ENCODE results near the gene DTX1. TPM values are rescaled to one million over a fixed set of nuclear protein-coding genes. Genes with fewer than 3 reads are reported as not detected.
"Not testable (repeated sequence)": the region's sequence is repeated elsewhere in the genome, so short reads cannot be mapped to it uniquely, and the experiment has no call there.

Gene DTX1
- total and polyA plus RNA-seq, 7 donors: 0.49 to 2.4 (median 0.75) TPM

GRCh38 chr12:113113397-113113796 is 56.9 kb downstream of the DTX1 start:
- TF ChIP-seq CTCF (IDR thresholded peaks at IDR 0.05): no peak

GRCh38 chr12:113114447-113115178 is 58.1 kb downstream of the DTX1 start:
- Histone ChIP-seq H3K27ac (no peak overlapping the region), H3K4me1 (no peaks in the 10 kb centered on the region), H3K36me3 (ENCODE audit: insufficient read depth in 1 of 2, low read depth in 1 of 2) (no peaks in the 10 kb centered on the region), H3K9me3 (no peaks in the 10 kb centered on the region), H3K27me3 (ENCODE audit: insufficient read depth in 3 of 3, low read length in 2 of 3) (peaks cover 0 to 6% (median 6%) of the 10 kb centered on the region in 3 donors), H3K4me3 (no peak overlapping the region)
- ATAC-seq (no peak), DNase-seq (no peak)
- 83 to 86% (median 84%) methylated on average over 19 of the region's 19 CpGs for WGBS, 3 donors
- no peak for TF ChIP-seq CTCF (IDR thresholded peaks at IDR 0.05)
- intact Hi-C loops (cut with DNase I): no loop called here

More at GRCh38 chr12:113113397-113113796, 56.9 kb downstream of the DTX1 start:
- H3K9me3 ChIP-seq: no peaks in the 10 kb centered on the region
- DNase-seq (no peak), ATAC-seq (no peak)
- intact Hi-C loops (cut with DNase I): no loop called here
- WGBS, 3 donors: 65 to 74% (median 74%) methylated on average over 2 of the region's 2 CpGs
- no peak overlapping the region for H3K27ac ChIP-seq
- H3K4me1 ChIP-seq: no peaks in the 10 kb centered on the region
- peaks cover 0 to 6% (median 3%) of the 10 kb centered on the region in 3 donors for H3K27me3 ChIP-seq (ENCODE audit: insufficient read depth in 3 of 3, low read length in 2 of 3)
- H3K36me3 ChIP-seq (ENCODE audit: insufficient read depth in 1 of 2, low read depth in 1 of 2): no peaks in the 10 kb centered on the region
- no peak overlapping the region for H3K4me3 ChIP-seq

GRCh38 chr12:113115455-113116126 is 59.1 kb downstream of the DTX1 start:
- no peak overlapping the region for H3K27ac ChIP-seq
- no peaks in the 10 kb centered on the region for H3K36me3 ChIP-seq (ENCODE audit: insufficient read depth in 1 of 2, low read depth in 1 of 2)
- H3K4me3 ChIP-seq: no peak overlapping the region
- no peak for DNase-seq
- no peak for TF ChIP-seq CTCF (IDR thresholded peaks at IDR 0.05)
- no peaks in the 10 kb centered on the region for H3K4me1 ChIP-seq
- no peak for ATAC-seq
- intact Hi-C loops (cut with DNase I): no loop called here
- 80 to 91% (median 82%) methylated on average over 22 of the region's 22 CpGs for WGBS, 3 donors
- no peaks in the 10 kb centered on the region for H3K9me3 ChIP-seq
- peaks cover 0 to 6% (median 6%) of the 10 kb centered on the region in 3 donors for H3K27me3 ChIP-seq (ENCODE audit: insufficient read depth in 3 of 3, low read length in 2 of 3)

- ATAC-seq (no peak), DNase-seq (no peak)
- H3K4me3 ChIP-seq: no peak overlapping the region
- no peaks in the 10 kb centered on the region for H3K4me1 ChIP-seq
- intact Hi-C loops (cut with DNase I): no loop called here
- no peaks in the 10 kb centered on the region for H3K9me3 ChIP-seq
- peaks cover 0 to 6% (median 0%) of the 10 kb centered on the region in 3 donors for H3K27me3 ChIP-seq (ENCODE audit: insufficient read depth in 3 of 3, low read length in 2 of 3)
- H3K27ac ChIP-seq: no peak overlapping the region
- no peaks in the 10 kb centered on the region for H3K36me3 ChIP-seq (ENCODE audit: insufficient read depth in 1 of 2, low read depth in 1 of 2)
- 45 to 58% (median 46%) methylated on average over 6 of the region's 6 CpGs for WGBS, 3 donors
- TF ChIP-seq CTCF (IDR thresholded peaks at IDR 0.05): no peak
These were observed 60.3 kb downstream of the DTX1 start for GRCh38 chr12:113116875-113117274.

GRCh38 chr12:113117684-113118083 is 61.2 kb downstream of the DTX1 start:
- DNase-seq; H3K4me1 ChIP-seq; ATAC-seq; H3K4me3 ChIP-seq; H3K9me3 ChIP-seq; intact Hi-C loops (cut with DNase I); H3K27ac ChIP-seq; H3K36me3 ChIP-seq (ENCODE audit: insufficient read depth in 1 of 2, low read depth in 1 of 2); H3K27me3 ChIP-seq (ENCODE audit: insufficient read depth in 3 of 3, low read length in 2 of 3): not testable (repeated sequence)
- WGBS, 3 donors: 57 to 64% (median 59%) methylated on average over 8 of the region's 8 CpGs

Data from psoas muscle (tissue), 8 donors.